Keratinocyte (primary cell): Measurements from ENCODE around the gene FAT2. TPM values are rescaled to one million over a fixed set of nuclear protein-coding genes. Genes with fewer than 3 reads are reported as not detected.

Source experiments
- DNase-seq: peaks from one replicate; pipeline ENCODE4 v3.0.0-alpha.2; 2011; ENCODE audit warnings: low read depth, missing footprints, low spot score
- FAIRE-seq: peaks from 2 replicates; lab custom pipeline; 2011; peaks lifted over from hg19 to GRCh38; lab: Jason Lieb, UNC
- H2AFZ ChIP-seq: 2 replicates; pipeline ENCODE4 v1.6.0; 2012; ENCODE audit warnings: low read length, control low read depth, inconsistent platforms; ENCODE audit not compliant: control insufficient read depth
- H3K27ac ChIP-seq: 2 replicates; pipeline ENCODE4 v1.5.1; 2011; ENCODE audit warnings: low read length; ENCODE audit not compliant: control insufficient read depth, insufficient read depth
- H3K27me3 ChIP-seq: 3 replicates; pipeline ENCODE4 v1.6.0; 2011; ENCODE audit warnings: low read length; ENCODE audit not compliant: control insufficient read depth, insufficient read depth; ENCODE audit errors: extremely low read depth
- H3K36me3 ChIP-seq, 2 experiments: 2 replicates in 1 of 2; 3 replicates in 1 of 2; pipeline ENCODE4 v1.5.1; 2011; ENCODE audit warnings: low read length in 2 of 2, mild to moderate bottlenecking in 1 of 2; ENCODE audit not compliant: control insufficient read depth in 2 of 2, insufficient read depth in 2 of 2; ENCODE audit errors: extremely low read depth in 1 of 2
- H3K4me1 ChIP-seq: 3 replicates; pipeline ENCODE4 v1.5.1; 2011; ENCODE audit warnings: low read length; ENCODE audit not compliant: control insufficient read depth, insufficient read depth; ENCODE audit errors: extremely low read depth
- H3K4me2 ChIP-seq: 3 replicates; pipeline ENCODE4 v1.6.0; 2011; ENCODE audit warnings: low read depth, low read length; ENCODE audit not compliant: control insufficient read depth, insufficient read depth; ENCODE audit errors: extremely low read depth
- H3K4me3 ChIP-seq, 3 experiments: fragments of 200-600 bp in 1 of 3; sonication (generic) in 1 of 3; 2 replicates in 2 of 3; 3 replicates in 1 of 3; pipeline ENCODE4 v1.5.1; 2011 to 2016; ENCODE audit warnings: low read length in 3 of 3, mild to moderate bottlenecking in 3 of 3, control low read depth in 2 of 3, inconsistent platforms in 1 of 3, low read depth in 1 of 3, mixed read lengths in 1 of 3, mixed run types in 1 of 3, moderate library complexity in 1 of 3; ENCODE audit not compliant: control insufficient read depth in 2 of 3, insufficient read depth in 2 of 3; ENCODE audit errors: extremely low read depth in 1 of 3
- H3K79me2 ChIP-seq: 2 replicates; pipeline ENCODE4 v1.6.0; 2012; ENCODE audit warnings: low read length; ENCODE audit not compliant: control insufficient read depth, insufficient read depth
- H3K9ac ChIP-seq: 3 replicates; pipeline ENCODE4 v1.6.0; 2011; ENCODE audit warnings: low read length; ENCODE audit not compliant: control insufficient read depth, insufficient read depth; ENCODE audit errors: extremely low read depth
- H3K9me1 ChIP-seq: 3 replicates; pipeline ENCODE4 v1.6.0; 2011; ENCODE audit warnings: low read length; ENCODE audit not compliant: control insufficient read depth, insufficient read depth; ENCODE audit errors: extremely low read depth
- H3K9me3 ChIP-seq: 2 replicates; pipeline ENCODE4 v1.5.1; 2012; ENCODE audit warnings: low read depth, low read length; ENCODE audit not compliant: control insufficient read depth
- H4K20me1 ChIP-seq: 3 replicates; pipeline ENCODE4 v1.6.0; 2011; ENCODE audit warnings: low read length; ENCODE audit not compliant: control insufficient read depth, insufficient read depth; ENCODE audit errors: extremely low read depth
- EZH2 ChIP-seq: IDR thresholded peaks from one replicate; pipeline ENCODE4 v1.6.1; 2012; ENCODE audit warnings: inconsistent platforms, mild to moderate bottlenecking, low read length, moderate library complexity
- dilution Hi-C: fragments of 300-500 bp; cut with MboI; formaldehyde crosslinking; loops from one replicate; pipeline ENCODE4 v1.7.0; 2020; ENCODE audit warnings: low sequenced_read_pairs; ENCODE audit not compliant: extremely low pct_ligation_motif_present
- polyA plus RNA-seq, 5 experiments: library from polyadenylated mRNA; depleted of rRNA in 3 of 5; stranded (reverse) in 3 of 5; stranded (forward) in 1 of 5; unstranded in 1 of 5; fragments of >200 nt; gene quantifications; 1 replicate in 1 of 5; 2 replicates in 3 of 5; 3 replicates in 1 of 5; pipeline versions ENCODE4 v1.2.1 to v1.2.3, GENCODE V29; 2011 to 2012; ENCODE audit warnings: missing spikeins in 2 of 5, low read depth in 1 of 5, low replicate concordance in 1 of 5
- TF ChIP-seq, protein P1 (sequence below), 3 experiments: IDR thresholded peaks in 1 of 3; conservative IDR thresholded peaks in 1 of 3; optimal IDR thresholded peaks in 1 of 3; 2 replicates in 2 of 3; 3 replicates in 1 of 3; pipeline versions ENCODE3 to v1.5.1; 2011; ENCODE audit warnings: low read length in 3 of 3, mild to moderate bottlenecking in 3 of 3, moderate library complexity in 2 of 3, control low read depth in 1 of 3, inconsistent platforms in 1 of 3; ENCODE audit not compliant: insufficient read depth in 2 of 3; ENCODE audit errors: extremely low read depth in 1 of 3

FAT2 gene
- polyA plus RNA-seq, 1 donor (not counting 4 experiments of a cell fraction or from before 2014, with no cell fraction given), result 35.0 TPM

- TF ChIP-seq, protein P1, sequence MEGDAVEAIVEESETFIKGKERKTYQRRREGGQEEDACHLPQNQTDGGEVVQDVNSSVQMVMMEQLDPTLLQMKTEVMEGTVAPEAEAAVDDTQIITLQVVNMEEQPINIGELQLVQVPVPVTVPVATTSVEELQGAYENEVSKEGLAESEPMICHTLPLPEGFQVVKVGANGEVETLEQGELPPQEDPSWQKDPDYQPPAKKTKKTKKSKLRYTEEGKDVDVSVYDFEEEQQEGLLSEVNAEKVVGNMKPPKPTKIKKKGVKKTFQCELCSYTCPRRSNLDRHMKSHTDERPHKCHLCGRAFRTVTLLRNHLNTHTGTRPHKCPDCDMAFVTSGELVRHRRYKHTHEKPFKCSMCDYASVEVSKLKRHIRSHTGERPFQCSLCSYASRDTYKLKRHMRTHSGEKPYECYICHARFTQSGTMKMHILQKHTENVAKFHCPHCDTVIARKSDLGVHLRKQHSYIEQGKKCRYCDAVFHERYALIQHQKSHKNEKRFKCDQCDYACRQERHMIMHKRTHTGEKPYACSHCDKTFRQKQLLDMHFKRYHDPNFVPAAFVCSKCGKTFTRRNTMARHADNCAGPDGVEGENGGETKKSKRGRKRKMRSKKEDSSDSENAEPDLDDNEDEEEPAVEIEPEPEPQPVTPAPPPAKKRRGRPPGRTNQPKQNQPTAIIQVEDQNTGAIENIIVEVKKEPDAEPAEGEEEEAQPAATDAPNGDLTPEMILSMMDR (optimal IDR thresholded peaks at IDR 0.05 in 1 of 3, IDR thresholded peaks at IDR 0.05 in 1 of 3, conservative IDR thresholded peaks at IDR 0.05 in 1 of 3; ENCODE audit: extremely low read depth in 1 of 3, insufficient read depth in 2 of 3, low read length in 3 of 3), result no peak
- no peak for TF ChIP-seq EZH2
- H4K20me1 ChIP-seq, result peaks cover 2% of the 10 kb centered on the region
These were observed 43.8 kb downstream of the FAT2 start for GRCh38 chr5:151547364-151547763.

GRCh38 chr5:151541571-151541970, 49.6 kb downstream of the FAT2 start:
- Histone ChIP-seq H4K20me1 (no peaks in the 10 kb centered on the region), H3K4me3 (no peak overlapping the region), H3K4me2 (no peak overlapping the region), H3K27me3 (no peaks in the 10 kb centered on the region), H3K9me3 (no peaks in the 10 kb centered on the region), H2AFZ (no peak overlapping the region), H3K9ac (no peak overlapping the region), H3K9me1 (no peaks in the 10 kb centered on the region), H3K27ac (no peak overlapping the region), H3K4me1 (no peaks in the 10 kb centered on the region), H3K36me3 (peaks cover 55 to 57% of the 10 kb centered on the region in 2 experiments), H3K79me2 (peaks cover 5% of the 10 kb centered on the region)
- dilution Hi-C loops, result no loop called here
- TF ChIP-seq, protein P1 (optimal IDR thresholded peaks at IDR 0.05 in 1 of 3, IDR thresholded peaks at IDR 0.05 in 1 of 3, conservative IDR thresholded peaks at IDR 0.05 in 1 of 3; ENCODE audit: extremely low read depth in 1 of 3, insufficient read depth in 2 of 3, low read length in 3 of 3), result no peak
- TF ChIP-seq EZH2, result no peak
- FAIRE-seq (no peak), DNase-seq (no peak)

More at GRCh38 chr5:151547364-151547763, 43.8 kb downstream of the FAT2 start:
- Histone ChIP-seq H3K4me3 (no peak overlapping the region), H3K9me3 (no peaks in the 10 kb centered on the region), H3K36me3 (peaks cover 50 to 65% of the 10 kb centered on the region in 2 experiments), H3K79me2 (peaks cover 11% of the 10 kb centered on the region), H2AFZ (no peak overlapping the region), H3K27me3 (no peaks in the 10 kb centered on the region), H3K9me1 (no peaks in the 10 kb centered on the region), H3K4me2 (no peak overlapping the region), H3K9ac (no peak overlapping the region), H3K27ac (no peak overlapping the region), H3K4me1 (no peaks in the 10 kb centered on the region)
- dilution Hi-C loops, result no loop called here
- DNase-seq, result no peak
- FAIRE-seq, result no peak

Other genes with a start within 250 kb of the FAT2 start
- gene SLC36A2, start 243.8 kb downstream of the FAT2 start, polyA plus RNA-seq, result not detected in 3 replicates
- gene SLC36A1, start 143.7 kb downstream of the FAT2 start, polyA plus RNA-seq, result 9.6 to 12.9 TPM (median 11.8 TPM) in 3 replicates
- 289 to 702 TPM (median 397 TPM) in 3 replicates for gene SPARC, start 95.6 kb upstream of the FAT2 start, polyA plus RNA-seq
- gene ATOX1, start 167.3 kb upstream of the FAT2 start, polyA plus RNA-seq, result 173 to 414 TPM (median 199 TPM) in 3 replicates
- gene G3BP1, start 180.6 kb upstream of the FAT2 start, polyA plus RNA-seq, result 93.5 to 137 TPM (median 115 TPM) in 3 replicates